Epidermal melanocyte (primary cell): Measurements from ENCODE around the gene CALD1.
A peak's percentile ranks its signal among the peaks of the same experiment; 100 is the strongest.

Experiments
- DNase-seq: peaks from one replicate; pipeline ENCODE4 v3.0.0; 2011; ENCODE audit warnings: low spot score; ENCODE audit not compliant: insufficient read length

Gene CALD1

GRCh38 chr7:134916171-134916883 lies 136.9 kb downstream of the CALD1 start:
- no peak for DNase-seq

GRCh38 chr7:134919240-134919641 lies 139.8 kb downstream of the CALD1 start:
- no peak for DNase-seq

GRCh38 chr7:134920026-134920753 lies 140.8 kb downstream of the CALD1 start:
- peak; percentile 28 for DNase-seq

GRCh38 chr7:134922720-134923704 lies 143.6 kb downstream of the CALD1 start:
- DNase-seq, result no peak

- no peak for DNase-seq
Measured at GRCh38 chr7:134925766-134926165, 146.3 kb downstream of the CALD1 start.

GRCh38 chr7:134926396-134926795 lies 147.0 kb downstream of the CALD1 start:
- DNase-seq, result no peak

GRCh38 chr7:134927076-134927475 lies 147.6 kb downstream of the CALD1 start:
- no peak for DNase-seq

- DNase-seq, result no peak
Measured at GRCh38 chr7:134927723-134928122, 148.3 kb downstream of the CALD1 start.

- DNase-seq, result no peak
Measured at GRCh38 chr7:134928554-134928953, 149.1 kb downstream of the CALD1 start.

GRCh38 chr7:134931487-134931886 lies 152.1 kb downstream of the CALD1 start:
- DNase-seq, result no peak

- DNase-seq, result no peak
Measured at GRCh38 chr7:134932707-134933370, 153.4 kb downstream of the CALD1 start.

GRCh38 chr7:134933460-134934068 lies 154.1 kb downstream of the CALD1 start:
- DNase-seq, result no peak

GRCh38 chr7:134935701-134936100 lies 156.3 kb downstream of the CALD1 start:
- no peak for DNase-seq

- no peak for DNase-seq
Measured at GRCh38 chr7:134936893-134937510, 157.6 kb downstream of the CALD1 start.

- DNase-seq, result no peak
Measured at GRCh38 chr7:134938141-134938540, 158.7 kb downstream of the CALD1 start.

- DNase-seq, result no peak
Measured at GRCh38 chr7:134939136-134939535, 159.7 kb downstream of the CALD1 start.

- DNase-seq, result no peak
Measured at GRCh38 chr7:134940729-134941128, 161.3 kb downstream of the CALD1 start.

GRCh38 chr7:134941185-134941900 lies 161.9 kb downstream of the CALD1 start:
- no peak for DNase-seq

GRCh38 chr7:134941952-134942351 lies 162.5 kb downstream of the CALD1 start:
- DNase-seq, result no peak
